DOHH2 (cell line): ENCODE data around the gene DCDC1.
"Not testable (repeated sequence)": the region's sequence is repeated elsewhere in the genome, so short reads cannot be mapped to it uniquely, and the experiment has no call there.

Source experiments
- H3F3A ChIP-seq: fragments of 200-600 bp; sonication (generic), shearing (Covaris generic); 2 replicates; pipeline ENCODE4 v1.6.0; 2016; ENCODE audit warnings: antibody characterized with exemption, mild to moderate bottlenecking; ENCODE audit not compliant: control insufficient read depth, insufficient read depth
- H3K27ac ChIP-seq: fragments of 200-600 bp; sonication (generic); 2 replicates; pipeline ENCODE4 v1.5.1; 2014; ENCODE audit warnings: low read depth, mild to moderate bottlenecking, low read length, moderate library complexity
- H3K27me3 ChIP-seq: fragments of 200-600 bp; sonication (generic); 2 replicates; pipeline ENCODE4 v1.6.1; 2014; ENCODE audit warnings: mild to moderate bottlenecking, low read length, mixed read lengths; ENCODE audit not compliant: control insufficient read depth
- H3K36me3 ChIP-seq: fragments of 200-600 bp; sonication (generic); 2 replicates; pipeline ENCODE4 v1.6.1; 2014; ENCODE audit warnings: mild to moderate bottlenecking, low read length, moderate library complexity, mixed read lengths; ENCODE audit not compliant: control insufficient read depth
- H3K4me1 ChIP-seq: fragments of 200-600 bp; sonication (generic); 2 replicates; pipeline ENCODE4 v1.6.1; 2014; ENCODE audit warnings: mild to moderate bottlenecking, low read length, mixed read lengths; ENCODE audit not compliant: control insufficient read depth
- H3K4me2 ChIP-seq: fragments of 200-600 bp; sonication (generic); 2 replicates; pipeline ENCODE4 v1.6.0; 2014; ENCODE audit warnings: mild to moderate bottlenecking, low read length, moderate library complexity
- H3K4me3 ChIP-seq: fragments of 200-600 bp; sonication (generic); 2 replicates; pipeline ENCODE4 v1.5.1; 2014; ENCODE audit warnings: mild to moderate bottlenecking, low read length, mixed read lengths
- H3K79me2 ChIP-seq: fragments of 200-600 bp; sonication (generic); 2 replicates; pipeline ENCODE4 v1.6.1; 2014; ENCODE audit warnings: mild to moderate bottlenecking, low read length, mixed read lengths; ENCODE audit not compliant: control insufficient read depth
- H3K9me2 ChIP-seq: fragments of 200-600 bp; sonication (generic); replicated peaks from 2 replicates; pipeline ENCODE4 v1.6.1; 2014; ENCODE audit warnings: mild to moderate bottlenecking, low read length, mixed read lengths; ENCODE audit not compliant: control insufficient read depth
- H3K9me3 ChIP-seq: fragments of 200-600 bp; sonication (generic); 2 replicates; pipeline ENCODE4 v1.6.1; 2014; ENCODE audit warnings: antibody characterized with exemption, low read length, mixed read lengths; ENCODE audit not compliant: control insufficient read depth, insufficient read depth
- H4K20me1 ChIP-seq: fragments of 200-600 bp; sonication (generic); 2 replicates; pipeline ENCODE4 v1.6.0; 2014; ENCODE audit warnings: low read depth, mild to moderate bottlenecking, antibody characterized with exemption, low read length, moderate library complexity; ENCODE audit not compliant: control insufficient read depth, insufficient read depth
- CTCF ChIP-seq: fragments of 200-600 bp; sonication (generic); IDR thresholded peaks from one replicate; pipeline ENCODE4 v1.5.1; 2014; ENCODE audit warnings: antibody characterized with exemption, mild to moderate bottlenecking, low read depth, low read length; ENCODE audit not compliant: poor library complexity, severe bottlenecking
- EZH2phosphoT487 ChIP-seq: fragments of 200-600 bp; sonication (generic); IDR thresholded peaks from 2 replicates; pipeline ENCODE4 v1.6.1; 2017; ENCODE audit warnings: borderline replicate concordance, mild to moderate bottlenecking, antibody characterized with exemption, low read length, moderate library complexity, mixed read lengths

DCDC1 gene

GRCh38 chr11:31326470-31327148, 42.9 kb downstream of the DCDC1 start:
- Histone ChIP-seq H3K27me3 (no peaks in the 10 kb centered on the region), H3K9me3 (no peaks in the 10 kb centered on the region), H3K27ac (no peak overlapping the region), H3K4me1 (no peaks in the 10 kb centered on the region), H3K36me3 (no peaks in the 10 kb centered on the region), H3K4me3 (no peak overlapping the region), H3F3A (no peaks in the 10 kb centered on the region), H4K20me1 (no peaks in the 10 kb centered on the region), H3K9me2 (no peaks in the 10 kb centered on the region), H3K79me2 (no peaks in the 10 kb centered on the region), H3K4me2 (no peak overlapping the region)
- TF ChIP-seq CTCF (no peak), EZH2phosphoT487 (no peak)

- Histone ChIP-seq H3K4me3 (no peak overlapping the region), H3K9me3 (no peaks in the 10 kb centered on the region), H3K27ac (no peak overlapping the region), H3K36me3 (no peaks in the 10 kb centered on the region), H3K9me2 (no peaks in the 10 kb centered on the region), H3F3A (no peaks in the 10 kb centered on the region), H3K4me1 (no peaks in the 10 kb centered on the region), H4K20me1 (no peaks in the 10 kb centered on the region), H3K27me3 (no peaks in the 10 kb centered on the region), H3K79me2 (no peaks in the 10 kb centered on the region), H3K4me2 (no peak overlapping the region)
- TF ChIP-seq CTCF (no peak), EZH2phosphoT487 (no peak)
Observed at GRCh38 chr11:31325160-31325559, 44.4 kb downstream of the DCDC1 start.

GRCh38 chr11:31323145-31323544, 46.4 kb downstream of the DCDC1 start:
- Histone ChIP-seq H3K79me2 (no peaks in the 10 kb centered on the region), H3K4me1 (no peaks in the 10 kb centered on the region), H3K27ac (no peak overlapping the region), H3K9me3 (no peaks in the 10 kb centered on the region), H3K36me3 (no peaks in the 10 kb centered on the region), H3K4me3 (no peak overlapping the region), H3K27me3 (no peaks in the 10 kb centered on the region), H3K9me2 (no peaks in the 10 kb centered on the region), H3F3A (no peaks in the 10 kb centered on the region), H4K20me1 (no peaks in the 10 kb centered on the region), H3K4me2 (no peak overlapping the region)
- no peak for TF ChIP-seq EZH2phosphoT487
- no peak for TF ChIP-seq CTCF

GRCh38 chr11:31321494-31321893, 48.0 kb downstream of the DCDC1 start:
- H3K36me3 ChIP-seq, H3F3A ChIP-seq, H3K4me3 ChIP-seq, H3K9me2 ChIP-seq, H3K9me3 ChIP-seq, H3K4me2 ChIP-seq, H3K79me2 ChIP-seq, H4K20me1 ChIP-seq, H3K27me3 ChIP-seq, H3K4me1 ChIP-seq, H3K27ac ChIP-seq: not testable (repeated sequence)
